ENCODE data around the gene INO80B. TPM values are rescaled to one million over a fixed set of nuclear protein-coding genes. Genes with fewer than 3 reads are reported as not detected.

INO80B gene
- total and polyA plus RNA-seq, 2 of the 8 experiments (the other 6 are each of a cell fraction or from before 2014, with no cell fraction given) = 3.9 to 18.5 TPM

GRCh38 chr2:74418312-74418711 lies 36.6 kb upstream of the INO80B start (continued):
- TF ChIP-seq CHD7 (IDR thresholded peaks at IDR 0.05; ENCODE audit: insufficient replicate concordance, low read length) = no peak
- TF ChIP-seq SP2 (IDR thresholded peaks at IDR 0.05; ENCODE audit: low read length) = no peak
- no peak for TF ChIP-seq CHD1 (IDR thresholded peaks at IDR 0.05; ENCODE audit: low read depth, low read length)
- TF ChIP-seq RFX5 (IDR thresholded peaks at IDR 0.05; ENCODE audit: borderline replicate concordance, low read depth, low read length) = no peak
- no peak for TF ChIP-seq MAFK (IDR thresholded peaks at IDR 0.05; ENCODE audit: low read depth, low read length)
- no peak for TF ChIP-seq TCF12 (IDR thresholded peaks at IDR 0.05; ENCODE audit: low read depth, low read length)
- no peak for TF ChIP-seq EP300 (IDR thresholded peaks at IDR 0.05; ENCODE audit: borderline replicate concordance in 1 of 2, low read depth in 2 of 2, low read length in 2 of 2)
- TF ChIP-seq SP4 (IDR thresholded peaks at IDR 0.05; ENCODE audit: low read length) = no peak
- no peak for TF ChIP-seq CREB1 (IDR thresholded peaks at IDR 0.05)
